ENCODE data around the gene CROT.

CROT gene

DNA sequence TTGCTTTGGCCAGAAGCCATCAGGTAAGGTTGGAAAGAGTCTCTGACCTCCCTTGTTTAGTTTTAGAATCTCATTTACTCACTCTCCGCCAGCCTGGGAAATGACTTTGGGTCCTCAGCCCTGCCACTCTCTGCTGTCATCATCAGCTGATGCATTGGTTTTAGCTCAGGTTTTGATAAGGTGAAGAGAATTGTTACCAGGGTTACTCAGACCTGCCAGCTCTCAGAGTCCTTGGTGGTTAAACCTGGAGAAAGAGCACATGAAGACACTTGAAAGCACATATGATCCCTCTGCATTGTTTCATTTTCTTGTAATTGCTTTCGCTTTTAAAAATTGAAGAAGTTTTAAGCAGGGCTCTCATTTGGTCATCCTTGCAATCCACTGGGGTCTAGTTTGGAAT is 4.0 kb upstream of the CROT start:
- DNase-seq (ENCODE audit: low read depth) = no peak

DNA sequence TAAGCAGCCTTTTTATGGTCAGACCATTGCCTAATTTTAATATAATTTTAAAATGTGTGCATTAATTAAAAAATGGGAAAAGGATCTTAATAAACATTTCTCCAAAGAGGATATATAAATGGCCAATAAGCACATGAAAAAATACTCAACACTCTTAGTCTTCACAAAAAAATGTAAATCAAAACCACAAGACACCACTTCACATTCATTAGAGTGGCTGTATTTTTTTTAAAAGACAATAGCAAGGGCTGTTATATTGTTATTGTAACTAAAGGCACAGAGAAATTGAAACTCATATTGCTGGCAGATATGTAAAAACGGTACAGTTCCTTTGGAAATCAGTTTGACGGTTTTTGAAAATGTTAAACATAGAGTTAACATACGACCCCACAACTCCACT is 3.2 kb upstream of the CROT start:
- no peak for DNase-seq (ENCODE audit: low read depth)

DNA sequence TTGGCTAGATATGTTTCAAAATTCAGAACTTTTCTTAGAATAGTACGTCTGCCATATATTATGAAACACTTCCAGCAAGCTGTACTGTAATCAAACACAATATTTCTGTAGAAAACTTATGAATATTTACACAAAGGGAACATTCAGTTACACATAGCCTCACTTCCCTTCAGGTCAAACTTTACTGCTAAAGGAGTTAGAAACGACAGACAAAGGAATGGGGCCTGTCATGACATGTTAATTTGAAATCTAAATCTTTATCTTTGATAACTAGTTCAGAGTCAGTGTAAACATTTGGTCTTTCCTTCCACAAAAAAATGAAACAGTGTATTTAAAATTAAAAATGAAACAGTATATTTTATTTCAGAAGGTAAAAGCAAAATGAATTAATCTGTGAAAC is 1.0 kb upstream of the CROT start:
- no peak for DNase-seq (ENCODE audit: low read depth)

GRCh38 chr7:87345962-87346371 is 503 bp downstream of the CROT start:
- no peak for DNase-seq (ENCODE audit: low read depth)

- no peak for DNase-seq (ENCODE audit: low read depth)
These were observed 1.7 kb downstream of the CROT start for GRCh38 chr7:87347207-87347606.

DNA sequence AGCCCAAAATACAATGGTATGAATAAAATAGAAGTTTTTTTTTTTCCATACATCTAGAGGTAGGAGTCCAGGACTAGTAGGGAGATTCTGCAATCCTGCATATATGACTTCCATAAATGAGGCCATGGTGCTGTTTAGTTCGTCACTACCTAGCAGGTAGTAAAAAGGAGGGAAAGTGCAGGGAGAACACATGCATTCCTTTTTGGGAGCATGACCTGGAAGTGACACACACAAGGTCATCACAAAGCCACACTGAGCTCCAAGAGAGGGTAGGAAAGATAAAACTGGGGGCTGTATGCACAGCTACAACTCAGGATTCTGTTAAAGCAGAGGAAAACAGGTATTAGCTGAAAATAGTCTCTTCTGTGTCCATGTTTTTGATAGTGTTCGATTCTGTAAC is 2.2 kb downstream of the CROT start:
- DNase-seq (ENCODE audit: low read depth) = no peak

DNA sequence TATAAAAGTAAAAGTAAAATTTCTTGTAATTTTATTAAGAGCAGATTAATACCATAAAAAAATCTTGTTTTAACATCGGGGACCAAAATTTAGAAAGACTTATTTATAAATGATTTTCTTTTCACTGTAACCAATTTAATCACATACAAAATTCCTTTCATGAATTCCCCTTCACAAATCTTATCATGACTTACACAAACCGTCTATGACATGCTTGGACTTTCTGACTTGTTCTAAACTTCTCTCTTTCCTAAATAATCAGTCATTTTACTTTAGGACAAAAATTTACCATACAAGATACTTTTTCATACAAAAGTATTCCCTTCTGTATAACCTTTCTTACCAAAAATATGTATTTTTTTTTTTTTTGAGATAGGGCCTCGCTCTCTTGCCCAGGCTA is 9.3 kb downstream of the CROT start:
- DNase-seq (ENCODE audit: low read depth) = no peak

DNA sequence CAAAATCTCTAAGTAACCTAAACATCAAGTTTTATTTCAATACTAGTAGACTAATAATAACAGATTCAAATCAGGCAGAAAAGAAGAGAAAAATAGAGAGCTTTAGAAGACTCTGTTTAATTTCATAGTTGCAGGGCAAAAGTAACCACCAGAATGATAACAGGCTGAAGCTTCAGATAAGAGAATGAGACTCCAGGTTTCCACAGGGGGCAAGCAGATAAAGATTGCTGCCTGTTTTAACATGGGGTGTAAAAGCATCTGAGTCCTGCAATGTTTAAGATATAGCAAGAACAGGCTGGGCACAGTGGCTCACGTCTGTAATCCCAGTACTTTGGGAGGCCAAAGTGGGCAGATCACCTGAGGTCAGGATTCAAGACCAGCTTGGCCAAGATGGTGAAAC is 11.0 kb downstream of the CROT start:
- no peak for DNase-seq (ENCODE audit: low read depth)

DNA sequence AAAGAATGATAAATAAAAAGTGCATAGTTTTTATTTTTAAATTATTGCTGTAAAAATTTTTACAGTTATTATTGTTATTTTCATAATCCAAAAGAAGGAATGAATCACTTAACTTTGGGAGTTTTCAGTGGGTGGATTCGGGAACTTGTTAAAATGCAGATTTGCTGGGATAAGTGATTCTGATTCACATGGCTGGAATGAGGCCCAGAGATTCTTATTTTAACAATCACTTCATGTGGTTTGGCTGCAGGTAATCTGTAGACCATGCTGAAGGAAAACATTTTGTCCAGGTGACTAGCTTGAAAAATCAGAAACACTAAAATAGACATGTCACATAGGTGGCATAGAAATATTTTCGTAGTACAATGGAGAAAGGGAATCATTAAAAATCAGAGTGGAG is 13.9 kb downstream of the CROT start:
- DNase-seq (ENCODE audit: low read depth) = no peak

DNA sequence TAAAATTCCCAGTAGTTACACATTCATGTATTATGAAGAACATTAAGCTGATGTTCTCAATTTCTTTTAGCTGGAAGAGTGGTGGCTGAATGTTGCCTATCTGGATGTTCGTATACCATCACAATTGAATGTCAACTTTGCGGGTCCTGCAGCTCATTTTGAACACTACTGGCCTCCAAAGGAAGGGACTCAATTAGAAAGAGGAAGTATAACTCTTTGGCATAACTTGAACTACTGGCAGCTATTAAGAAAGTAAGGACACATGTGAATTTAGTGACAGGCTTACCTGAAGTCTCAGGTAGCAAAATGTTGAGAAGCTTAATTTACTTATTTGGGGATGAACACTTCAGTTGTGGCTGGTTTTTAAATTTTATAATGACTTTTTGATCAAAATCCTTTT is 15.9 kb downstream of the CROT start:
- no peak for DNase-seq (ENCODE audit: low read depth)

GRCh38 chr7:87363342-87363741 is 17.9 kb downstream of the CROT start:
- no peak for DNase-seq (ENCODE audit: low read depth)

DNA sequence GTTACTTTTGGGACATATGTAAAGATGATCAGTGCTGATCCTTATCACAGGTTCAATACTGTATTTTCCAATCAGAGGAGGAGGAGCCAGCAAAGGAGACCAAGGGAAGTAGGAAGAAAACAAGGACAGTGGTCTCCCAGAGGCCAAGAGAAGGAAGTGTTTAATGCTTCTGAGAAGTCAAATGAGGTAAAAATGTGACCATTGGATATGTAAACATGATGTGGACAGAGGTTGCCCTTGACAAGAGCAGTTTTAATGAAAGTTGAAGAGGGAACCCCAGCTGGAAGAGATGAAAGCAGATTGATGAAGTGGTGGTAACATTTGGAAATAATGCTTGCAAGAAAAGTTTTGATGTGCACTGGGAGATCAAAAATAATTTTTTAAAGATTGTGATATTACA is 18.8 kb downstream of the CROT start:
- DNase-seq (ENCODE audit: low read depth) = no peak

GRCh38 chr7:87369216-87369615 is 23.8 kb downstream of the CROT start:
- DNase-seq (ENCODE audit: low read depth) = no peak

- DNase-seq (ENCODE audit: low read depth) = no peak
These were observed 25.3 kb downstream of the CROT start for GRCh38 chr7:87370660-87371180.

- DNase-seq (ENCODE audit: low read depth) = no peak
These were observed 30.4 kb downstream of the CROT start for GRCh38 chr7:87375662-87376435.

DNA sequence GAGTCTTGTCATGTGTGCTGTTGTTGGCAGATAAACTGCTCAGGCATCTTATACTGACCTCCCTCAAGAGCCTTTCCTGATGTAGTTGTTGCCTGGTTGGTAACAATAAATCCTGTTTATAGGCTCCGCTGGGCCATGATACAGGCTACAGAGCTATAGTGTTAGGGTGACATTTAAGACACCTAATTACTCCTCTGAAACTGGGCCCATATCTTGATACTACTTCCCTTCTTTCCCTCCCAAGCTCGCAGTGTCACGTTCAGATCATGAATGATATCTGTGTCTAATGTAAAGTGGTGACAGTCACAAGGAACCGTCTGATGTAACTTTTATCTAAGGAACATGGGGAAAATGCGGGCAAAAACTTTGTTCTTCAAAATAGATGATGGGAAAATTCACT is 35.4 kb downstream of the CROT start:
- DNase-seq (ENCODE audit: low read depth) = no peak

GRCh38 chr7:87391020-87391701 is 45.7 kb downstream of the CROT start:
- DNase-seq (ENCODE audit: low read depth) = no peak

GRCh38 chr7:87395442-87396020 is 50.1 kb downstream of the CROT start:
- no peak for DNase-seq (ENCODE audit: low read depth)

- DNase-seq (ENCODE audit: low read depth) = no peak
These were observed 53.0 kb downstream of the CROT start for GRCh38 chr7:87398446-87398845.

GRCh38 chr7:87404674-87405073 is 59.2 kb downstream of the CROT start:
- DNase-seq (ENCODE audit: low read depth) = no peak

DNA sequence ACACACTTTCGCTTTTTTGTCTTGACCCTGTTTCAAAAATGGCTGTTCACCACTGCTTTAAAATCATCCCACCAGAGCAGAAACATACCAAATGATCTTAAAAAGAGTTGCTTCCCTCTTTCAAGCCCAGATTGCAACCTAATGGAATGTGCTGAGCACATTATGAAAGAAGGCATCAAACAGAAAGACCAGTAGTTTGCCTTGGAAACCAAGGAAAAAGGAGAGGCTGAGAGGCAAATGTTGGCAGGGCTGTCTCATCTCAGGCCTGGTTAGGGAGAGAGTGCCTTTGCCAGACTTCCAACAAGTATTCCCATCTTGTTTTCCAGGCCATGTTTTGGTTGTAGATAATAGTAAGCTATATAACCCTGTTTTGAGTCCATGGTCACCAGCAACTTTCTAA is 65.7 kb downstream of the CROT start:
- DNase-seq (ENCODE audit: low read depth) = no peak

GRCh38 chr7:87413029-87413428 is 67.6 kb downstream of the CROT start:
- no peak for DNase-seq (ENCODE audit: low read depth)

All from activated T-cell treated with anti-CD3 and anti-CD28 coated beads for 24 hours (primary cell).